Measurements from ENCODE around the gene MID1.

The MID1 gene

GRCh38 chrX:10631416-10632145 lies 11.2 kb upstream of the MID1 start:
- no peaks in the 10 kb centered on the region for H3K4me1 Mint-ChIP-seq
- H3K4me3 Mint-ChIP-seq: no peak overlapping the region
- DNase-seq (no peak), ATAC-seq (replicated peaks) (no peak)
- H3K9me3 Mint-ChIP-seq: no peaks in the 10 kb centered on the region
- no peak overlapping the region for H3K27ac Mint-ChIP-seq
- H3K27me3 Mint-ChIP-seq: peaks cover 10 to 11% of the 10 kb centered on the region in 2 donors
- no peaks in the 10 kb centered on the region for H3K36me3 Mint-ChIP-seq

GRCh38 chrX:10630320-10630719 lies 9.9 kb upstream of the MID1 start:
- H3K27me3 Mint-ChIP-seq: peaks cover 10 to 11% of the 10 kb centered on the region in 2 donors
- H3K9me3 Mint-ChIP-seq: no peaks in the 10 kb centered on the region
- H3K36me3 Mint-ChIP-seq: no peaks in the 10 kb centered on the region
- ATAC-seq (replicated peaks): no peak
- no peak overlapping the region for H3K27ac Mint-ChIP-seq
- H3K4me1 Mint-ChIP-seq: no peaks in the 10 kb centered on the region
- no peak for DNase-seq
- no peak overlapping the region for H3K4me3 Mint-ChIP-seq

DNA sequence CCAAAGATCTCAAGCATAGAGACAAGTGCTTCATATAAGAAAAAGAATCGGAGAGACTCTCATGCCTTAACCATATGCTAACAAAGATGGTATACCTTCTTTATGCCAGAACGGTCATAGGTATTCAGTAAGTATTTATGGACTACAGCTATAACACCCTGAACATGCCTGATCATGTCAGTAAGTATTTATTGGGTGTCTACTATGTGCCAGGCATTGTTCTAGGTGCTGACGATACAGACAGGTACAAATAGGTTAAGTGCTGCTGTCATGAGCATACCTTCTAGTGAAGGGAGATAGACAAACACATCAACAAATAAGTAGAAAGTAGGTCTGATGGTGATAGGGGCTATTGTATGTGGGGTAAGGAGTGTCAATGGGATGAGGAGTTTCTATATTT lies 9.5 kb upstream of the MID1 start:
- H3K9me3 Mint-ChIP-seq: no peaks in the 10 kb centered on the region
- ATAC-seq (replicated peaks): no peak
- H3K36me3 Mint-ChIP-seq: no peaks in the 10 kb centered on the region
- peaks cover 10 to 11% of the 10 kb centered on the region in 2 donors for H3K27me3 Mint-ChIP-seq
- H3K27ac Mint-ChIP-seq: no peak overlapping the region
- no peaks in the 10 kb centered on the region for H3K4me1 Mint-ChIP-seq
- H3K4me3 Mint-ChIP-seq: no peak overlapping the region
- no peak for DNase-seq

- no peaks in the 10 kb centered on the region for H3K4me1 Mint-ChIP-seq
- DNase-seq: no peak
- no peaks in the 10 kb centered on the region for H3K9me3 Mint-ChIP-seq
- no peaks in the 10 kb centered on the region for H3K36me3 Mint-ChIP-seq
- no peak overlapping the region for H3K27ac Mint-ChIP-seq
- ATAC-seq (replicated peaks): no peak
- H3K4me3 Mint-ChIP-seq: no peak overlapping the region
- peaks cover 10 to 11% of the 10 kb centered on the region in 2 donors for H3K27me3 Mint-ChIP-seq
Measured at GRCh38 chrX:10628906-10629305, 8.5 kb upstream of the MID1 start.

DNA sequence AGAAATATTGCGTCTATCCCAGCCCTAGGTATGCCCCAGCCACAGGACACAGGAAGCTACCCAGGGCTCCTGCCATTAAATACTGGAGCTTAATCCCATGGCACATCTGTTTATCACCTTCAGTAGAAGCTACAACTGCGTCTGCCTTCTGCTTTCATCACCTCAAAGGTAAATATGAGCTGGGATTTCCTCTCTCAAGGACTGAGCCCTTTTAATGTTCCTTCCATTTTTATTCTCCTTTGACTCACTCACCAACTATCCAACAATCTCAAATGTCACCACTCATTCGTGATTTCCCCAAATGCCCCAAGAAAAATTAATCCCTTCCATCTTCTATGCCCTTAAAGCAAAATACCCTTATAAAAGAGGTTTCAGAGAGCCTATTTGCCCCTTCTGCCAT lies 1.8 kb upstream of the MID1 start:
- DNase-seq (no peak), ATAC-seq (replicated peaks) (no peak)
- Mint-ChIP-seq H3K4me1 (peaks cover 7 to 12% of the 10 kb centered on the region in 2 donors), H3K27me3 (peaks cover 17 to 22% of the 10 kb centered on the region in 2 donors), H3K9me3 (no peaks in the 10 kb centered on the region), H3K27ac (no peak overlapping the region), H3K4me3 (no peak overlapping the region), H3K36me3 (no peaks in the 10 kb centered on the region)

GRCh38 chrX:10619425-10620046 lies 849 bp downstream of the MID1 start:
- H3K27me3 Mint-ChIP-seq: peaks cover 28 to 34% of the 10 kb centered on the region in 2 donors
- ATAC-seq (replicated peaks) (peak in 1 of 2 donors; percentile 20), DNase-seq (no peak)
- no peaks in the 10 kb centered on the region for H3K9me3 Mint-ChIP-seq
- H3K27ac Mint-ChIP-seq: no peak overlapping the region
- peak overlapping the region; percentile 77 to 85 for H3K4me3 Mint-ChIP-seq
- peaks cover 9 to 17% of the 10 kb centered on the region in 2 donors for H3K4me1 Mint-ChIP-seq
- H3K36me3 Mint-ChIP-seq: no peaks in the 10 kb centered on the region

DNA sequence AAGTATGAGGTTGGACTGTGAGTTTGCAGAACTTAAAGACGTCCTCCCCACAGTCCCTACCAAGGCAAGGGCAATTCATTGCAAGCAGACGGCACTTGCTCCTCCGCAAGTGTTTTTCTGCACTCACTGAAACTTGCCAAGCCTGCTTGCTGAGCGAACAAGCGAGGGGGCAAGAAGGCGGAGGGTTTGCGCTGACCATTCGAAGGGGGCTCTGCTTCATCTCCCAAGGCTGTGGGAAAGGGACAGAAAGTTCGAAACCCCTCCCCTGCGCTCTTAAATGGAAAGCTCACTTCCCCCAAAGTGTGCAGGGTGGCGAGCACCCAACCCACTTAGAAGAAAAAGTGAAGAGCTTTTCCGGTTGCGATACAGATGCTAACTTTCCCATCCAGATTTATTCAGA lies 1.4 kb downstream of the MID1 start:
- DNase-seq: no peak
- Mint-ChIP-seq H3K4me3 (peak overlapping the region in 1 of 2 donors; percentile 43), H3K36me3 (no peaks in the 10 kb centered on the region), H3K27ac (no peak overlapping the region), H3K4me1 (peaks cover 9 to 17% of the 10 kb centered on the region in 2 donors), H3K27me3 (peaks cover 28 to 37% of the 10 kb centered on the region in 2 donors), H3K9me3 (no peaks in the 10 kb centered on the region)
- no peak for ATAC-seq (replicated peaks)

- Mint-ChIP-seq H3K9me3 (no peaks in the 10 kb centered on the region), H3K27me3 (peaks cover 28 to 38% of the 10 kb centered on the region in 2 donors), H3K27ac (no peak overlapping the region)
Measured at GRCh38 chrX:10617999-10618351, 2.4 kb downstream of the MID1 start.

DNA sequence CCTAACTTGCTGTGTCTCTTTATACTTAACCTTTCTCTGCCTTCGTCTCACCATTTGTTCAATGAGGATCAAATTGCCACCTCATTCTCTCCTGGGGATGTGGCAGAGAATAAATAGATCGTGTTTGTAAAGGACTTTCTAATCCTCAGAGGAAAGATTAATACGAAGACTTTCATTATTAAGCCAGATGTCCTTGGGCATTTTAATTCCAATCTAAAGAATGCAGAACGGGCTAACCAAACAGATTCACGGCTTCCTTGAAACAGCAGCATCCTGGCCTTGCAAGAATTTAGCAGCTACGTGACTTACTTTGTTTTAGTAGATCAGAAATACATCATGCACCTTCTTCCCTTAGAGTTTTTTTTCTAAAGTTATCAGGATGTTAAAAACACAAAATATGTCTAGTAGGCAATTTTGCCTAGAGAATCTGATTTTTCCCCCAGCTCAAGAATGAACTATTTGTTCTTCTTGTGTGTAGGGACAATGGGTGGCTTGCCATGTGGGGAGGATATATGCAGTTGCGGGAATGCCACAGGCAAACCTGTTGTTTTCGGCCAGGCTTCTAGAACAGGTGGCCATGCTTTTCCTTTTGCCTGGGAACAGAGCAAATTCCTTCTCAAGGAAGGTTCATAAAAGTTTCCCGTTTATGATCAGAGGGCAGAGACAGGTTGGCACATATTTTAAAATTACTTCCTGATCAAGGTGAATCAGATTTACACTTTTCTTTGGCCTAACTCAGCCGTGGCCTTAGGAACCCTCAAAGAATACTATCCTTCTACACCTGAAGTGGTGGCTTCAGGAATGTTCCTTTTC lies 3.0 kb downstream of the MID1 start:
- DNase-seq (no peak), ATAC-seq (replicated peaks) (no peak)
- Mint-ChIP-seq H3K9me3 (no peaks in the 10 kb centered on the region), H3K4me1 (peaks cover 9 to 17% of the 10 kb centered on the region in 2 donors), H3K27ac (no peak overlapping the region), H3K4me3 (no peak overlapping the region), H3K27me3 (peaks cover 26 to 37% of the 10 kb centered on the region in 2 donors), H3K36me3 (no peaks in the 10 kb centered on the region)

More at GRCh38 chrX:10617999-10618351, 2.4 kb downstream of the MID1 start:
- no peak for DNase-seq
- Mint-ChIP-seq H3K36me3 (no peaks in the 10 kb centered on the region), H3K4me3 (no peak overlapping the region), H3K4me1 (peaks cover 9 to 17% of the 10 kb centered on the region in 2 donors)
- ATAC-seq (replicated peaks): no peak

- H3K27me3 Mint-ChIP-seq: peaks cover 21 to 34% of the 10 kb centered on the region in 2 donors
Measured at GRCh38 chrX:10615931-10616774, 4.2 kb downstream of the MID1 start.

DNA sequence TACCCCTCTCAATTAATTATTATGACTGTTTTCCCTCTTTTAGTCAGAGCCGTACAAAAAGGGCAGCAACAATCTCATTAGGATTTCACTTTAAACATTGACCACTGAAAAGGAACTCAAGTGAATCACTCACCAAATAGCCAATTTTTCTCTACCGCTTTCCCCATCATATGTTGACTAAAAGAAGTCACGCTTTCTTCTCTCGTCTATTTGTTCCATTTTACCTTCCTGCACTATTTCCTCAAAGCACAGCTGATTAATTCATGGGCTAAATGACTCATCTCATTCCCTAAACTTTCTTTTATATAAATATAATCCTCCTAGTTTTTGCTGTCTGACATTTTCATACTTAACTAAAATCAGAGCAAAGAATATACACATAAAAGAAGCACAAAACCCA lies 8.2 kb downstream of the MID1 start:
- Mint-ChIP-seq H3K4me3 (no peak overlapping the region), H3K9me3 (no peaks in the 10 kb centered on the region), H3K4me1 (peaks cover 3 to 5% of the 10 kb centered on the region in 2 donors), H3K36me3 (no peaks in the 10 kb centered on the region), H3K27ac (no peak overlapping the region), H3K27me3 (peaks cover 11 to 23% of the 10 kb centered on the region in 2 donors)
- no peak for ATAC-seq (replicated peaks)
- no peak for DNase-seq

More at GRCh38 chrX:10615931-10616774, 4.2 kb downstream of the MID1 start:
- ATAC-seq (replicated peaks): peak; percentile 53 to 64
- no peak for DNase-seq
- Mint-ChIP-seq H3K4me3 (peak overlapping the region in 1 of 2 donors; percentile 16), H3K27ac (no peak overlapping the region), H3K4me1 (peaks cover 9 to 17% of the 10 kb centered on the region in 2 donors), H3K36me3 (no peaks in the 10 kb centered on the region), H3K9me3 (no peaks in the 10 kb centered on the region)

DNA sequence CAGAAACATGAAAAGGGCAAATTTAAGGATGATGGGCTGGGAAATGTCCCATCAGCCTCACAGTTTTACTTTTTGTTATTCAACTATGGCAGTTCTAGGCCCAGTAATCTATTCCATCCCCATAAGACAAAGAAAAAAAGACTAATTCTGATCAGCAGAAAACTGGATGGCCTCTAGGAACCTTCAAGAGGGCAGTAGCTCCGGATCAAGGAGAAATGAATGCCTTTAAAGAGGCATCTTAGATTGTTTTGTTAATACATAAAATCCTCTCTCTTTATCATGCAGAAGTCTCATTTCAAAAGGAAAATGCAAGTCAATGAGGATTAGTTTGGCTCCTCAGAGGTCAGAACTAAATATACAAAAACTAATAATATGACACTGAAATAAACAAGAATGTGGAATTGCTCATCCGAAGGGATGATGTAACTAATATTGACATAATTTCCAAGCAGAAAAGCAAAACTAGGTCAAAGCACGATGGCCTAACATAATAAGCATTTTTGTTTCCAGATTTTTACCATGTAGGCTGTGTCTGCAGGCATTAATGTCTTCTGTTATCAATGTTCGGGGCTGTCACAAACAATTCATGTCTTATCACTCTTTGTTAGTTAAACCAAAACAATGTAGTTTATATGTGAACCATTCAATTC lies 8.8 kb downstream of the MID1 start:
- no peak for ATAC-seq (replicated peaks)

DNA sequence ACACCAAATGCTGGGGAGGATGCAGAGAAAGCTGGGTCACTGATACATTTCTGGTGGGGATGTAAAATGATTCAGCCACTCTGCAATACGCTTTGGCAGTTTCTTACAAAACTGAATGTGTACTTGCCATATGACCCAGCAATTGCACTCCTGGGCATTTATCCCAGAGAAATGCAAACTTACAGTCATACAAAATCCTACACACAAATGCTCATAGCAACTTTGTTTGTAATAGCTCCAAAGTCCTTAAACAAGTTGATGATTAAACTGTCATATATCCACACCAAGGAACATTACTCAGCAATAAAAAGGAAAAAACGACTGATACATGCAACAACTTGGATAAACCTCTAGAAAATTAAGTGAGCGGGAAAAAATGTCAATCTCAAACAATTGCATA lies 12.3 kb downstream of the MID1 start:
- H3K36me3 Mint-ChIP-seq: no peaks in the 10 kb centered on the region
- no peaks in the 10 kb centered on the region for H3K4me1 Mint-ChIP-seq
- H3K4me3 Mint-ChIP-seq: no peak overlapping the region
- ATAC-seq (replicated peaks) (no peak), DNase-seq (no peak)
- H3K9me3 Mint-ChIP-seq: no peaks in the 10 kb centered on the region
- H3K27ac Mint-ChIP-seq: no peak overlapping the region
- H3K27me3 Mint-ChIP-seq: peaks cover 5 to 9% of the 10 kb centered on the region in 2 donors

More for the DNA sequence above, 8.8 kb downstream of the MID1 start:
- no peak overlapping the region for H3K4me3 Mint-ChIP-seq
- no peaks in the 10 kb centered on the region for H3K9me3 Mint-ChIP-seq
- no peaks in the 10 kb centered on the region for H3K36me3 Mint-ChIP-seq
- no peak overlapping the region for H3K27ac Mint-ChIP-seq
- peaks cover 11 to 20% of the 10 kb centered on the region in 2 donors for H3K27me3 Mint-ChIP-seq
- DNase-seq: no peak
- peaks cover 3 to 5% of the 10 kb centered on the region in 2 donors for H3K4me1 Mint-ChIP-seq

Data from stimulated activated naive B cell treated with anti-CD40 and anti-IgM and Interleukin-4, amounts not matched to agents 10 μg/mL and 1 μg/mL and 100 μg/mL, for 72 hours (primary cell).